ENCODE results near the gene XPNPEP1. TPM values are rescaled to one million over a fixed set of nuclear protein-coding genes. Genes with fewer than 3 reads are reported as not detected.

Gene XPNPEP1
- total and polyA plus RNA-seq, 12 donors = 17.8 to 103 (median 58.4) TPM

GRCh38 chr10:109837384-109837783 lies 85.9 kb downstream of the XPNPEP1 start:
- Histone ChIP-seq H3K27me3 (no peaks in the 10 kb centered on the region), H3K27ac (no peak overlapping the region), H3K9me3 (replicated peaks in 1 of 3) (no peaks in the 10 kb centered on the region), H3K4me3 (no peak overlapping the region), H3K4me1 (replicated peaks in 1 of 2) (peaks cover 0 to 9% of the 10 kb centered on the region in 2 donors), H3K36me3 (replicated peaks in 1 of 2) (no peaks in the 10 kb centered on the region)
- DNase-seq = no peak
- WGBS, 4 donors = 75 to 86% (median 81%) methylated on average over 4 of the region's 4 CpGs
- intact Hi-C loops (cut with DNase I) = no loop called here
- TF ChIP-seq CTCF (IDR thresholded peaks at IDR 0.05) (no peak), POLR2A (IDR thresholded peaks at IDR 0.05) (no peak)

- Histone ChIP-seq H3K36me3 (replicated peaks in 1 of 2) (no peaks in the 10 kb centered on the region), H3K27ac (peak overlapping the region in 1 of 5 donors; percentile 34), H3K9me3 (replicated peaks in 1 of 3) (no peaks in the 10 kb centered on the region), H3K4me3 (no peak overlapping the region), H3K4me1 (replicated peaks in 1 of 2) (peaks cover 0 to 9% of the 10 kb centered on the region in 2 donors), H3K27me3 (no peaks in the 10 kb centered on the region)
- peak in 1 of 7 donors; percentile 4 for DNase-seq
- intact Hi-C loops (cut with DNase I) = no loop called here
- TF ChIP-seq POLR2A (IDR thresholded peaks at IDR 0.05) (no peak), CTCF (IDR thresholded peaks at IDR 0.05) (no peak)
- 11 to 20% (median 19%) methylated on average over 1 of the region's 1 CpG for WGBS, 4 donors
Observed at GRCh38 chr10:109835257-109835656, 88.1 kb downstream of the XPNPEP1 start.

- Histone ChIP-seq H3K36me3 (replicated peaks in 1 of 2) (no peaks in the 10 kb centered on the region), H3K27ac (no peak overlapping the region), H3K4me1 (replicated peaks in 1 of 2) (peaks cover 0 to 9% of the 10 kb centered on the region in 2 donors), H3K4me3 (no peak overlapping the region), H3K9me3 (replicated peaks in 1 of 3) (no peaks in the 10 kb centered on the region), H3K27me3 (no peaks in the 10 kb centered on the region)
- TF ChIP-seq POLR2A (IDR thresholded peaks at IDR 0.05) (no peak), CTCF (IDR thresholded peaks at IDR 0.05) (no peak)
- 80 to 98% (median 91%) methylated on average over 5 to 9 of the region's 9 CpGs for WGBS, 4 donors
- no peak for DNase-seq
- intact Hi-C loops (cut with DNase I) = no loop called here
Observed at GRCh38 chr10:109831846-109832245, 91.5 kb downstream of the XPNPEP1 start.

GRCh38 chr10:109824206-109824605 lies 99.1 kb downstream of the XPNPEP1 start:
- 38 to 52% (median 42%) methylated on average over 1 of the region's 1 CpG for WGBS, 4 donors
- no peak overlapping the region for H3K27ac ChIP-seq
- no peaks in the 10 kb centered on the region for H3K9me3 ChIP-seq (replicated peaks in 1 of 3)
- no peak for TF ChIP-seq CTCF (IDR thresholded peaks at IDR 0.05)
- no peak for TF ChIP-seq POLR2A (IDR thresholded peaks at IDR 0.05)
- intact Hi-C loops (cut with DNase I) = no loop called here
- no peak overlapping the region for H3K4me3 ChIP-seq
- no peaks in the 10 kb centered on the region for H3K27me3 ChIP-seq
- H3K36me3 ChIP-seq (replicated peaks in 1 of 2) = no peaks in the 10 kb centered on the region
- no peak for DNase-seq
- H3K4me1 ChIP-seq (replicated peaks in 1 of 2) = no peaks in the 10 kb centered on the region

All from adrenal gland (tissue), 12 donors.